ENCODE measurements around the gene CTDSP2.

Gene CTDSP2

GRCh38 chr12:57868851-57869268 lies 22.3 kb upstream of the CTDSP2 start:
- Histone ChIP-seq H3K4me3 (ENCODE audit: low read length) (no peak overlapping the region), H3K27me3 (ENCODE audit: low read depth, low read length) (no peaks in the 10 kb centered on the region), H2AFZ (ENCODE audit: low read depth, low read length) (no peak overlapping the region), H4K20me1 (ENCODE audit: insufficient read depth, low read length) (no peaks in the 10 kb centered on the region), H3K36me3 (replicated peaks; ENCODE audit: low read depth, low read length) (no peaks in the 10 kb centered on the region), H3K27ac (ENCODE audit: low read length) (no peak overlapping the region), H3K9me3 (ENCODE audit: insufficient read depth, low read length) (no peaks in the 10 kb centered on the region), H3K79me2 (ENCODE audit: low read length) (no peaks in the 10 kb centered on the region), H3K4me2 (ENCODE audit: low read length) (no peak overlapping the region), H3K4me1 (ENCODE audit: low read length) (peaks cover 6% of the 10 kb centered on the region; the same call in 1 of the 2 replicates), H3K9ac (ENCODE audit: low read length) (no peak overlapping the region)
- TF ChIP-seq CTCF (IDR thresholded peaks at IDR 0.05; ENCODE audit: low read depth, low read length): no peak
- no peak for TF ChIP-seq EZH2phosphoT487 (IDR thresholded peaks at IDR 0.05; ENCODE audit: low read depth)

DNA sequence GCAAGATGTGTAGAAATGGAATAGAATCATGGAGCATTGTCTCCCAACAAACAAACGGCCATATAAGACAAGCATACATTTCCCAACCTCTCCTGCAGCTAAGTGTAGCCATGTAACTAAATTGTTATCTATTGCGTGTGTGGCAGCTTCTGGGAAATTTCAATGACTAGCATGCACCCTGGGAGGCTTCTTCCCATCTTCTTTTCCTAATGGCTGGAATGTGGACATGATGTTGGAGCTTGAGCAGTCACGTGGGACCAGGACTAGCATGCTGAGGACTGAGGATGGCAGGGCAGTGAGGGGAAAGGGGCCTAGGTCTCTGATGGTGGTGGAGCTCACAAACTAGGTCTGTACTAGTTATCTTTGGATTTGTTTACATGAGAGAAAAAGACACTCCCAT lies 21.7 kb upstream of the CTDSP2 start:
- H3K9me3 ChIP-seq (ENCODE audit: insufficient read depth, low read length): no peaks in the 10 kb centered on the region
- H3K4me2 ChIP-seq (ENCODE audit: low read length): no peak overlapping the region
- H3K27me3 ChIP-seq (ENCODE audit: low read depth, low read length): no peaks in the 10 kb centered on the region
- H3K4me1 ChIP-seq (ENCODE audit: low read length): peaks cover 6% of the 10 kb centered on the region; the same call in 1 of the 2 replicates
- H3K4me3 ChIP-seq (ENCODE audit: low read length): no peak overlapping the region
- TF ChIP-seq CTCF (IDR thresholded peaks at IDR 0.05; ENCODE audit: low read depth, low read length) (no peak), EZH2phosphoT487 (IDR thresholded peaks at IDR 0.05; ENCODE audit: low read depth) (no peak)
- H3K79me2 ChIP-seq (ENCODE audit: low read length): no peaks in the 10 kb centered on the region
- H3K36me3 ChIP-seq (replicated peaks; ENCODE audit: low read depth, low read length): no peaks in the 10 kb centered on the region
- H3K9ac ChIP-seq (ENCODE audit: low read length): no peak overlapping the region
- no peak overlapping the region for H3K27ac ChIP-seq (ENCODE audit: low read length)
- H2AFZ ChIP-seq (ENCODE audit: low read depth, low read length): no peak overlapping the region
- no peaks in the 10 kb centered on the region for H4K20me1 ChIP-seq (ENCODE audit: insufficient read depth, low read length)

GRCh38 chr12:57866308-57867019 lies 19.9 kb upstream of the CTDSP2 start:
- no peaks in the 10 kb centered on the region for H3K27me3 ChIP-seq (ENCODE audit: low read depth, low read length)
- no peak overlapping the region for H3K4me3 ChIP-seq (ENCODE audit: low read length)
- H3K36me3 ChIP-seq (replicated peaks; ENCODE audit: low read depth, low read length): no peaks in the 10 kb centered on the region
- no peaks in the 10 kb centered on the region for H4K20me1 ChIP-seq (ENCODE audit: insufficient read depth, low read length)
- no peaks in the 10 kb centered on the region for H3K79me2 ChIP-seq (ENCODE audit: low read length)
- H3K4me1 ChIP-seq (ENCODE audit: low read length): peaks cover 6% of the 10 kb centered on the region; the same call in 1 of the 2 replicates
- no peak overlapping the region for H3K27ac ChIP-seq (ENCODE audit: low read length)
- H3K9me3 ChIP-seq (ENCODE audit: insufficient read depth, low read length): no peaks in the 10 kb centered on the region
- no peak overlapping the region for H3K4me2 ChIP-seq (ENCODE audit: low read length)
- no peak for TF ChIP-seq CTCF (IDR thresholded peaks at IDR 0.05; ENCODE audit: low read depth, low read length)
- TF ChIP-seq EZH2phosphoT487 (IDR thresholded peaks at IDR 0.05; ENCODE audit: low read depth): no peak
- H3K9ac ChIP-seq (ENCODE audit: low read length): no peak overlapping the region
- H2AFZ ChIP-seq (ENCODE audit: low read depth, low read length): no peak overlapping the region

GRCh38 chr12:57865084-57865751 lies 18.7 kb upstream of the CTDSP2 start:
- TF ChIP-seq EZH2phosphoT487 (IDR thresholded peaks at IDR 0.05; ENCODE audit: low read depth): no peak
- TF ChIP-seq CTCF (IDR thresholded peaks at IDR 0.05; ENCODE audit: low read depth, low read length): no peak
- H3K9me3 ChIP-seq (ENCODE audit: insufficient read depth, low read length): no peaks in the 10 kb centered on the region
- no peaks in the 10 kb centered on the region for H3K36me3 ChIP-seq (replicated peaks; ENCODE audit: low read depth, low read length)
- H3K4me1 ChIP-seq (ENCODE audit: low read length): peaks cover 6% of the 10 kb centered on the region; the same call in 1 of the 2 replicates
- no peaks in the 10 kb centered on the region for H3K79me2 ChIP-seq (ENCODE audit: low read length)
- H3K4me2 ChIP-seq (ENCODE audit: low read length): peak overlapping the region; percentile 75
- no peak overlapping the region for H3K27ac ChIP-seq (ENCODE audit: low read length)
- H3K27me3 ChIP-seq (ENCODE audit: low read depth, low read length): no peaks in the 10 kb centered on the region
- peak overlapping the region; percentile 74 for H3K4me3 ChIP-seq (ENCODE audit: low read length)
- peak overlapping the region; percentile 47 for H2AFZ ChIP-seq (ENCODE audit: low read depth, low read length)
- H3K9ac ChIP-seq (ENCODE audit: low read length): peak overlapping the region; percentile 58
- H4K20me1 ChIP-seq (ENCODE audit: insufficient read depth, low read length): no peaks in the 10 kb centered on the region
